ENCODE data around the gene CAMK2N2.

CAMK2N2 gene

GRCh38 chr3:184227481-184227935, 33.8 kb downstream of the CAMK2N2 start:
- Histone ChIP-seq H3K27me3 (ENCODE audit: control insufficient read depth in 1 of 2, insufficient read depth in 2 of 2, low read length in 2 of 2) (peaks cover 34 to 36% of the 10 kb centered on the region in 2 donors), H3K9ac (ENCODE audit: low read depth in 1 of 2, low read length in 2 of 2) (no peak overlapping the region), H3K27ac (ENCODE audit: low read depth, low read length) (no peak overlapping the region), H3K36me3 (ENCODE audit: control insufficient read depth in 1 of 2, insufficient read depth in 2 of 2, low read length in 2 of 2) (no peaks in the 10 kb centered on the region), H3K9me3 (ENCODE audit: control insufficient read depth in 1 of 2, low read length in 2 of 2) (no peaks in the 10 kb centered on the region), H3K4me1 (ENCODE audit: control insufficient read depth in 1 of 2, insufficient read depth in 2 of 2, low read length in 2 of 2) (peaks cover 0 to 15% of the 10 kb centered on the region in 2 donors), H3K4me3 (ENCODE audit: low read depth in 1 of 2, low read length in 2 of 2) (no peak overlapping the region)

GRCh38 chr3:184223946-184224345, 37.4 kb downstream of the CAMK2N2 start:
- Histone ChIP-seq H3K27ac (ENCODE audit: low read depth, low read length) (no peak overlapping the region), H3K4me3 (ENCODE audit: low read depth in 1 of 2, low read length in 2 of 2) (no peak overlapping the region), H3K9me3 (ENCODE audit: control insufficient read depth in 1 of 2, low read length in 2 of 2) (no peaks in the 10 kb centered on the region), H3K27me3 (ENCODE audit: control insufficient read depth in 1 of 2, insufficient read depth in 2 of 2, low read length in 2 of 2) (peaks cover 11 to 16% of the 10 kb centered on the region in 2 donors), H3K9ac (ENCODE audit: low read depth in 1 of 2, low read length in 2 of 2) (no peak overlapping the region), H3K4me1 (ENCODE audit: control insufficient read depth in 1 of 2, insufficient read depth in 2 of 2, low read length in 2 of 2) (peaks cover 0 to 3% of the 10 kb centered on the region in 2 donors), H3K36me3 (ENCODE audit: control insufficient read depth in 1 of 2, insufficient read depth in 2 of 2, low read length in 2 of 2) (no peaks in the 10 kb centered on the region)

GRCh38 chr3:184222521-184222920, 38.8 kb downstream of the CAMK2N2 start:
- Histone ChIP-seq H3K4me3 (ENCODE audit: low read depth in 1 of 2, low read length in 2 of 2) (no peak overlapping the region), H3K27ac (ENCODE audit: low read depth, low read length) (no peak overlapping the region), H3K9me3 (ENCODE audit: control insufficient read depth in 1 of 2, low read length in 2 of 2) (no peaks in the 10 kb centered on the region), H3K36me3 (ENCODE audit: control insufficient read depth in 1 of 2, insufficient read depth in 2 of 2, low read length in 2 of 2) (no peaks in the 10 kb centered on the region), H3K27me3 (ENCODE audit: control insufficient read depth in 1 of 2, insufficient read depth in 2 of 2, low read length in 2 of 2) (peaks cover 0 to 2% of the 10 kb centered on the region in 2 donors), H3K9ac (ENCODE audit: low read depth in 1 of 2, low read length in 2 of 2) (no peak overlapping the region), H3K4me1 (ENCODE audit: control insufficient read depth in 1 of 2, insufficient read depth in 2 of 2, low read length in 2 of 2) (no peaks in the 10 kb centered on the region)

GRCh38 chr3:184218814-184219213, 42.5 kb downstream of the CAMK2N2 start:
- H3K36me3 ChIP-seq (ENCODE audit: control insufficient read depth in 1 of 2, insufficient read depth in 2 of 2, low read length in 2 of 2) = no peaks in the 10 kb centered on the region
- no peak overlapping the region for H3K27ac ChIP-seq (ENCODE audit: low read depth, low read length)
- no peaks in the 10 kb centered on the region for H3K4me1 ChIP-seq (ENCODE audit: control insufficient read depth in 1 of 2, insufficient read depth in 2 of 2, low read length in 2 of 2)
- H3K4me3 ChIP-seq (ENCODE audit: low read depth in 1 of 2, low read length in 2 of 2) = no peak overlapping the region
- no peak overlapping the region for H3K9ac ChIP-seq (ENCODE audit: low read depth in 1 of 2, low read length in 2 of 2)
- no peaks in the 10 kb centered on the region for H3K9me3 ChIP-seq (ENCODE audit: control insufficient read depth in 1 of 2, low read length in 2 of 2)
- H3K27me3 ChIP-seq (ENCODE audit: control insufficient read depth in 1 of 2, insufficient read depth in 2 of 2, low read length in 2 of 2) = no peaks in the 10 kb centered on the region

- Histone ChIP-seq H3K27ac (ENCODE audit: low read depth, low read length) (no peak overlapping the region), H3K9ac (ENCODE audit: low read depth in 1 of 2, low read length in 2 of 2) (no peak overlapping the region), H3K36me3 (ENCODE audit: control insufficient read depth in 1 of 2, insufficient read depth in 2 of 2, low read length in 2 of 2) (no peaks in the 10 kb centered on the region), H3K4me3 (ENCODE audit: low read depth in 1 of 2, low read length in 2 of 2) (no peak overlapping the region), H3K27me3 (ENCODE audit: control insufficient read depth in 1 of 2, insufficient read depth in 2 of 2, low read length in 2 of 2) (peaks cover 0 to 2% of the 10 kb centered on the region in 2 donors), H3K4me1 (ENCODE audit: control insufficient read depth in 1 of 2, insufficient read depth in 2 of 2, low read length in 2 of 2) (no peaks in the 10 kb centered on the region), H3K9me3 (ENCODE audit: control insufficient read depth in 1 of 2, low read length in 2 of 2) (no peaks in the 10 kb centered on the region)
Observed at GRCh38 chr3:184211718-184212117, 49.6 kb downstream of the CAMK2N2 start.

GRCh38 chr3:184211297-184211696, 50.1 kb downstream of the CAMK2N2 start:
- Histone ChIP-seq H3K9ac (ENCODE audit: low read depth in 1 of 2, low read length in 2 of 2) (no peak overlapping the region), H3K27me3 (ENCODE audit: control insufficient read depth in 1 of 2, insufficient read depth in 2 of 2, low read length in 2 of 2) (peaks cover 0 to 3% of the 10 kb centered on the region in 2 donors), H3K36me3 (ENCODE audit: control insufficient read depth in 1 of 2, insufficient read depth in 2 of 2, low read length in 2 of 2) (no peaks in the 10 kb centered on the region), H3K9me3 (ENCODE audit: control insufficient read depth in 1 of 2, low read length in 2 of 2) (no peaks in the 10 kb centered on the region), H3K4me3 (ENCODE audit: low read depth in 1 of 2, low read length in 2 of 2) (no peak overlapping the region), H3K27ac (ENCODE audit: low read depth, low read length) (no peak overlapping the region), H3K4me1 (ENCODE audit: control insufficient read depth in 1 of 2, insufficient read depth in 2 of 2, low read length in 2 of 2) (no peaks in the 10 kb centered on the region)

Measured in duodenal mucosa (tissue), 2 donors.